Lung (tissue), 12 donors: ENCODE results near the gene SRCIN1. TPM values are rescaled to one million over a fixed set of nuclear protein-coding genes. Genes with fewer than 3 reads are reported as not detected.

Experiments used
- ATAC-seq: fragments of 200-7000 bp; cut with Tn5 transposase; one replicate; pipeline ENCODE4 v1.9.1; 2020; ENCODE audit warnings: moderate number of reproducible peaks; ENCODE audit not compliant: insufficient read depth, low FRiP score
- DNase-seq, 3 donors: peaks; one replicate each; pipeline ENCODE4 v3.0.0-alpha.2; 2013 to 2017
- H3K27ac ChIP-seq, 2 donors: one replicate each; pipeline ENCODE4 v1.5.1; 2013; ENCODE audit warnings: mild to moderate bottlenecking in 2 of 2, moderate library complexity in 2 of 2, control low read depth in 1 of 2, inconsistent platforms in 1 of 2, low read depth in 1 of 2, low read length in 1 of 2
- H3K27me3 ChIP-seq, 3 donors: one replicate each; pipeline ENCODE4 v1.5.1; 2013; ENCODE audit warnings: low read length in 2 of 3; ENCODE audit not compliant: control insufficient read depth in 3 of 3, insufficient read depth in 3 of 3
- H3K36me3 ChIP-seq, 4 donors: one replicate each; pipeline ENCODE4 v1.5.1; 2013; ENCODE audit warnings: low read length in 4 of 4, mild to moderate bottlenecking in 1 of 4, moderate library complexity in 1 of 4; ENCODE audit not compliant: control insufficient read depth in 4 of 4, insufficient read depth in 4 of 4
- H3K4me1 ChIP-seq, 5 donors: one replicate each; pipeline ENCODE4 v1.5.1; 2013; ENCODE audit warnings: low read length in 5 of 5, mild to moderate bottlenecking in 2 of 5, moderate library complexity in 1 of 5; ENCODE audit not compliant: control insufficient read depth in 5 of 5, insufficient read depth in 5 of 5
- H3K4me3 ChIP-seq: one replicate; pipeline ENCODE4 v1.5.1; 2013; ENCODE audit warnings: mild to moderate bottlenecking, control low read depth, moderate library complexity
- H3K9ac ChIP-seq, 2 donors: one replicate each; pipeline ENCODE4 v1.5.1; 2013; ENCODE audit warnings: low read length in 2 of 2, control low read depth in 1 of 2; ENCODE audit not compliant: insufficient read depth in 1 of 2
- H3K9me3 ChIP-seq, 4 donors: one replicate each; pipeline ENCODE4 v1.5.1; 2013; ENCODE audit warnings: low read length in 3 of 4, mild to moderate bottlenecking in 1 of 4, moderate library complexity in 1 of 4; ENCODE audit not compliant: control insufficient read depth in 4 of 4, insufficient read depth in 3 of 4
- CTCF ChIP-seq: IDR thresholded peaks from 2 replicates; pipeline ENCODE4 v1.5.1; 2012; ENCODE audit warnings: mild to moderate bottlenecking; ENCODE audit errors: control extremely low read depth, extremely low read depth
- WGBS, 2 donors: extraction: QIAGEN DNeasy Blood & Tissue Kit; methylation state at CpG; one replicate each; pipeline ENCODE4 v1.1.7; 2013; 5-methylcytosine and 5-hydroxymethylcytosine counted together
- polyA plus RNA-seq, 2 donors: library from polyadenylated mRNA; stranded (reverse); fragments of 200-250 nt; gene quantifications; one replicate each; pipeline ENCODE4 v1.2.1, GENCODE V29; 2013
- total RNA-seq, 2 donors: library from RNA; depleted of rRNA in 1 of 2; stranded (reverse); fragments of >200 nt in 1 of 2; gene quantifications; one replicate each; pipeline ENCODE4 v1.2.1, GENCODE V29; 2014 to 2021
- donor health status: control.
- donor health status: control.
- donor health status: Bipolar disorder and iron deficiency.
- donor health status: healthy.
- donor health status: DM: yes; HTN: yes; CAD: no.

Gene SRCIN1
- total and polyA plus RNA-seq, 4 donors, result 1.5 to 15.0 (median 2.5) TPM

GRCh38 chr17:38585918-38586529 lies 19.7 kb downstream of the SRCIN1 start:
- Histone ChIP-seq H3K27me3 (peaks cover 0 to 10% (median 8%) of the 10 kb centered on the region in 3 donors), H3K36me3 (no peaks in the 10 kb centered on the region), H3K9me3 (no peaks in the 10 kb centered on the region), H3K4me1 (no peaks in the 10 kb centered on the region), H3K9ac (no peak overlapping the region), H3K4me3 (no peak overlapping the region), H3K27ac (no peak overlapping the region)
- 71 to 75% methylated on average over 7 of the region's 7 CpGs for WGBS, 2 donors
- DNase-seq, result no peak
- no peak for TF ChIP-seq CTCF
- ATAC-seq, result no peak

GRCh38 chr17:38585056-38585917 lies 20.5 kb downstream of the SRCIN1 start:
- no peaks in the 10 kb centered on the region for H3K4me1 ChIP-seq
- ATAC-seq (no peak), DNase-seq (no peak)
- WGBS, 2 donors, result 53 to 55% methylated on average over 15 of the region's 15 CpGs
- H3K9ac ChIP-seq, result no peak overlapping the region
- H3K27ac ChIP-seq, result no peak overlapping the region
- TF ChIP-seq CTCF, result no peak
- no peaks in the 10 kb centered on the region for H3K9me3 ChIP-seq
- no peak overlapping the region for H3K4me3 ChIP-seq
- H3K36me3 ChIP-seq, result no peaks in the 10 kb centered on the region
- peaks cover 0 to 14% (median 10%) of the 10 kb centered on the region in 3 donors for H3K27me3 ChIP-seq

- H3K27me3 ChIP-seq, result peaks cover 0 to 21% (median 11%) of the 10 kb centered on the region in 3 donors
- 9 to 10% methylated on average over 18 to 19 of the region's 19 CpGs for WGBS, 2 donors
Measured at GRCh38 chr17:38584350-38584925, 21.3 kb downstream of the SRCIN1 start.

More at GRCh38 chr17:38584350-38584925, 21.3 kb downstream of the SRCIN1 start:
- Histone ChIP-seq H3K27ac (no peak overlapping the region), H3K9me3 (peaks cover 0 to 2% (median 0%) of the 10 kb centered on the region in 4 donors), H3K4me3 (no peak overlapping the region), H3K9ac (no peak overlapping the region), H3K36me3 (no peaks in the 10 kb centered on the region), H3K4me1 (no peaks in the 10 kb centered on the region)
- ATAC-seq (peak; percentile 81), DNase-seq (peak in 2 of 3 donors; percentile 37 to 52)
- peak; percentile 60 for TF ChIP-seq CTCF
